Measurements from ENCODE around the gene THBS4.
A peak's percentile ranks its signal among the peaks of the same experiment; 100 is the strongest.
"Not testable (repeated sequence)": the region's sequence is repeated elsewhere in the genome, so short reads cannot be mapped to it uniquely, and the experiment has no call there.

THBS4 gene

DNA sequence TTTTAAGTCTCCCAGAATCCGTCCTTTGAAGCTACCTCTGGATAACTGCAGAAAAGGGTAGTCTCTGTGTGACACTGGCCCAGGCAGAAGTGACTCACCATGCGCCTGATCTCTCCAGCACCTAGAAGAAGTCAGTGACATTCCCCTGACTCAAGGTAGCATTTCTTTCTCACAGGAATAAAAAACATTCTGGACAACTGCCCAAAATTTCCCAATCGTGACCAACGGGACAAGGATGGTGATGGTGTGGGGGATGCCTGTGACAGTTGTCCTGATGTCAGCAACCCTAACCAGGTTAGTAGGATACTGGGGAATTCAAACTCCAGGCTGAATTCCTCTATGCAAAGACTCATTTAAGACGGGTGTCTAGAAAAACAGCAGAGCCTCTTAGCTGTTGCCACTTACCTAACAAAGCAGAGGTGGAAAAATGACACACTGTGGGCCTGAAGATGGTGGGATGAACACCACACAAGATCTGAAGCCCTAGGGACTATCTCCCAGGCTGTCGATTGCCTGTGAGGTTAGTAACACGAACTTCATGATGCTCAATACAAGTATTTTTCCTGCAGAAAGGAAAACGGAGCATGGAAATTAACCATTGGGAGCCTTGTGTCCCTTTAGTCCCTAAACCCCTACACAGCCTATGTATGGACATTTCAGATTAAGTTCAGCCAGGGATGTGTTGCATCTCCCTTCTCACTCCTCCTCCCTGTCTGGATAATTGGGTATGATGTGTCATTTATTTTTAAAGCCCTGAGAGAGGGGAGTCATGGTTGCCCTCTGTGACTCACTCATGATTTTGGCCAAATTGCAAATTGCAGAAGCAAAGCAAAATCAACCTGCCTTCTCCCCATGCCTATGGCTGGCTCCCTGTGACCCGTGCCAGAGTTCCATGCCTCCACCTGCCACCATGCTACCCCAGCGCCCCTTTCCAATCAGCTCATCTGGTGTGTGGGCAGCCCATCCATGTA lies 37.2 kb downstream of the THBS4 start:
- Histone ChIP-seq H2AFZ (ENCODE audit: low read depth, low read length) (no peak overlapping the region), H3K4me3 (ENCODE audit: low read length) (no peak overlapping the region), H3K36me3 (ENCODE audit: insufficient read depth, low read length) (peaks cover 9% of the 10 kb centered on the region), H3K27me3 (ENCODE audit: insufficient read depth, low read length) (no peaks in the 10 kb centered on the region), H3K4me1 (ENCODE audit: insufficient read depth, low read length) (peaks cover 24% of the 10 kb centered on the region), H3K9me3 (ENCODE audit: low read length) (no peaks in the 10 kb centered on the region)

DNA sequence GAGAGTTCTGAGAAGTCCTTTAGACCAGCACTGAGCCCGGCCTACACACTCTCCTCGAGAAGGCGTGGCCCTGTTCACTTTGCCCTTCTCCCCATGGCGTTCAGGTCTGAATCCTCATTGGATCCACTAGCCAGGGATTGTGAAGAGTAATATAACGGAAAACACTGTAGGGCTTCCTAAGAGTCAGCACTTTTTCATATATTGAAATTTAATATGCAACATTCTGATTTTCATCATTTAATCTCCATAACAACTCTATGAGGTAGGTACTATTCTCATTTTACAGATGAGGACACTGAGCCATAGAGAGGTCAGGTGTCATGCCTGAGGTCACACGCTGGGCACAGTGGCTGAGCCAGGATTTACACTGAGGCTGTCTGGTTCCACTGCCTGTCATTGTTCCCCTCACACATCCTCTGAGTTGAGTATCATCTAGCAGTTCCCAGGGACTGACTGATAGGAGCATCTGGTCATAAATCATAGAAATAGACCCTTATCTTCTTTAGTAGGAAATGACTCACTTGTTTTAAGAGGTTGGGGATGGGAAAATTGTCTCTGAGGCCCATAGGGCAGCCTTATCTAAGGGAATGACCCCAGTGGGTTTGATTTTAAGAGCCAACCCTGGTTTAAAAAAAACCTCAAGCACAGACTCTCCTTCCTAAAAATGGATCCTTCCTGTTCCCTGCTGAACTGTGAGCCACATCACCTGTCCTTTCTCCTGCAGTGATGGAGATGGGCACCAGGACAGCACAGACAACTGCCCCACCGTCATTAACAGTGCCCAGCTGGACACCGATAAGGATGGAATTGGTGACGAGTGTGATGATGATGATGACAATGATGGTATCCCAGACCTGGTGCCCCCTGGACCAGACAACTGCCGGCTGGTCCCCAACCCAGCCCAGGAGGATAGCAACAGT lies 41.2 kb downstream of the THBS4 start:
- H3K36me3 ChIP-seq (ENCODE audit: insufficient read depth, low read length), result peaks cover 9% of the 10 kb centered on the region
- H3K4me3 ChIP-seq (ENCODE audit: low read length), result no peak overlapping the region
- no peaks in the 10 kb centered on the region for H3K9me3 ChIP-seq (ENCODE audit: low read length)
- H3K27me3 ChIP-seq (ENCODE audit: insufficient read depth, low read length), result no peaks in the 10 kb centered on the region
- no peaks in the 10 kb centered on the region for H3K4me1 ChIP-seq (ENCODE audit: insufficient read depth, low read length)
- H2AFZ ChIP-seq (ENCODE audit: low read depth, low read length), result no peak overlapping the region

DNA sequence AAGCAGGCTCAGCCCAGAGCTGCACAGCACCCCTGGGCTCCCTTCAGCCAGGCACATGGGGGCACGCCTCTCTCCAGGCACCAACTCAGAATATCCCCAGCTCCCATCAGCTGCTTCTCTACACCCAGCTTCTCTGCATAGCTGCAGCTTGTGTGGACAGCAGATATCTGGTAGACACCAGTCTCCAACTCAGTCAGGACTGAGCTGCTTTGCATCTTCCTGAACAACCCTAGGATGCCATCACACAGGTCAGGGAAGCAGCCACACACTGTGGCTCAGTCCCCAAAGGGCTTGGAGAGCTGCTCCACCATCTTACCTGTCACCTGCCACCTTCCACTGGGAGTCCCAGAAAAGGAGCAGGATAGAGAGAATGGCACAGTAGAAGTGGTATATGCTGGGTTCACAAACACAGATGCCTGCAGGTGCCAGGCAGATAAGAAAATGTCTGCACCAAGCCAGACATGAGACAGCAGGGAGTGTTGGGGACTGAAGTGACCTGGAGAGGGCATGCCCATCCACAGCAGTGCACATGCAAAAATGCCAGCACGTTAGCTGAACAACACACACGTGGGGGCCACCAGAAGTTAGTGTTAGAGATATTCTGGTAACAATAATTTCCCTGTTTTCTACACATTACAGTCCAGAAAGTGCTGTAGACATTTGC lies 42.0 kb downstream of the THBS4 start:
- Histone ChIP-seq H3K9me3 (ENCODE audit: low read length) (no peaks in the 10 kb centered on the region), H3K4me3 (ENCODE audit: low read length) (no peak overlapping the region), H2AFZ (ENCODE audit: low read depth, low read length) (no peak overlapping the region), H3K36me3 (ENCODE audit: insufficient read depth, low read length) (peaks cover 7% of the 10 kb centered on the region), H3K4me1 (ENCODE audit: insufficient read depth, low read length) (no peaks in the 10 kb centered on the region), H3K27me3 (ENCODE audit: insufficient read depth, low read length) (no peaks in the 10 kb centered on the region)

DNA sequence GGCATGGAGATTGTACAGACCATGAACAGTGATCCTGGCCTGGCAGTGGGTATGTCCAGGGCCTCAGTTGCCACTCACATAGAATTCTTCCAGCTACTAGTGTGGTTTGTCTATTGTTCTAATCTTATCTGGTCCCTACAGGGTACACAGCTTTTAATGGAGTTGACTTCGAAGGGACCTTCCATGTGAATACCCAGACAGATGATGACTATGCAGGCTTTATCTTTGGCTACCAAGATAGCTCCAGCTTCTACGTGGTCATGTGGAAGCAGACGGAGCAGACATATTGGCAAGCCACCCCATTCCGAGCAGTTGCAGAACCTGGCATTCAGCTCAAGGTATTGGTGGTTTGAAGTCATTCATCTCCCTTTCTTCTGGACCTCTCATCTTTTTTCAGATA lies 43.8 kb downstream of the THBS4 start:
- Histone ChIP-seq H3K9me3 (ENCODE audit: low read length) (no peaks in the 10 kb centered on the region), H2AFZ (ENCODE audit: low read depth, low read length) (no peak overlapping the region), H3K4me3 (ENCODE audit: low read length) (no peak overlapping the region)

DNA sequence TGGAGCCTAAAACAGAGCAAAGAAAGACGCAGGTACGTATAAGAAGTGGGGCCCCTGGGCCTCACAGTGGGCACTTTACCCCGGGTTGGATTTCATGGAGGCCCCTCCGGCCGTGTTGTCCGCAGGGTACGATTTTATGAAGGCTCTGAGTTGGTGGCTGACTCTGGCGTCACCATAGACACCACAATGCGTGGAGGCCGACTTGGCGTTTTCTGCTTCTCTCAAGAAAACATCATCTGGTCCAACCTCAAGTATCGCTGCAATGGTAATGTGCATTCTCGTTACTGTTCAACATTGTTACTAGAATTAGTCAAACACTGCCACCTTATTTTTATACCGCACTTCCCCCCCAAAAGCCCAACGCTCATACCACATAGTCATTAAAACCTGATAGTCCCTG lies 47.1 kb downstream of the THBS4 start:
- Histone ChIP-seq H2AFZ (ENCODE audit: low read depth, low read length) (no peak overlapping the region), H3K9me3 (ENCODE audit: low read length) (no peaks in the 10 kb centered on the region), H3K4me1 (ENCODE audit: insufficient read depth, low read length) (peaks cover 2% of the 10 kb centered on the region), H3K36me3 (ENCODE audit: insufficient read depth, low read length) (no peaks in the 10 kb centered on the region), H3K27me3 (ENCODE audit: insufficient read depth, low read length) (no peaks in the 10 kb centered on the region), H3K4me3 (ENCODE audit: low read length) (no peak overlapping the region)

More for the DNA sequence above, 43.8 kb downstream of the THBS4 start:
- Histone ChIP-seq H3K27me3 (ENCODE audit: insufficient read depth, low read length) (no peaks in the 10 kb centered on the region), H3K36me3 (ENCODE audit: insufficient read depth, low read length) (peaks cover 5% of the 10 kb centered on the region), H3K4me1 (ENCODE audit: insufficient read depth, low read length) (no peaks in the 10 kb centered on the region)

DNA sequence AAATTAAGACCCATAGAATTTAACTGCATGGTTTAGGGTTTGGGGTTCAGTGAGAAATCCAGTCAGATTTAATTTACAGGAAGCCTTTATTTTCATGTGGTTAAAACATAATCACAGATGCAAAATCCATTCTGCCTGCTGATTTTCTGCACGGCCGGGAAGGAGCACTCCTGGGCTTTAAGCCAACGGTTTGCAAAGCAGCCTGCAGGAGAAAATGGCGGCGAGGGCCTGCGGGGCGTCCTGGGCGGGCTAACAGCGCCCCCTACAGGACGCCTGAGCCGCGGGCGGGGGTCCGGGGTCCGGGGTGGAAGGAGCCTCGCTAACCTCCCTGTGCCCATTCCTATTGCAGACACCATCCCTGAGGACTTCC lies 47.6 kb downstream of the THBS4 start:
- Histone ChIP-seq H2AFZ (ENCODE audit: low read depth, low read length) (no peak overlapping the region), H3K4me3 (ENCODE audit: low read length) (no peak overlapping the region), H3K27me3 (ENCODE audit: insufficient read depth, low read length) (no peaks in the 10 kb centered on the region)

DNA sequence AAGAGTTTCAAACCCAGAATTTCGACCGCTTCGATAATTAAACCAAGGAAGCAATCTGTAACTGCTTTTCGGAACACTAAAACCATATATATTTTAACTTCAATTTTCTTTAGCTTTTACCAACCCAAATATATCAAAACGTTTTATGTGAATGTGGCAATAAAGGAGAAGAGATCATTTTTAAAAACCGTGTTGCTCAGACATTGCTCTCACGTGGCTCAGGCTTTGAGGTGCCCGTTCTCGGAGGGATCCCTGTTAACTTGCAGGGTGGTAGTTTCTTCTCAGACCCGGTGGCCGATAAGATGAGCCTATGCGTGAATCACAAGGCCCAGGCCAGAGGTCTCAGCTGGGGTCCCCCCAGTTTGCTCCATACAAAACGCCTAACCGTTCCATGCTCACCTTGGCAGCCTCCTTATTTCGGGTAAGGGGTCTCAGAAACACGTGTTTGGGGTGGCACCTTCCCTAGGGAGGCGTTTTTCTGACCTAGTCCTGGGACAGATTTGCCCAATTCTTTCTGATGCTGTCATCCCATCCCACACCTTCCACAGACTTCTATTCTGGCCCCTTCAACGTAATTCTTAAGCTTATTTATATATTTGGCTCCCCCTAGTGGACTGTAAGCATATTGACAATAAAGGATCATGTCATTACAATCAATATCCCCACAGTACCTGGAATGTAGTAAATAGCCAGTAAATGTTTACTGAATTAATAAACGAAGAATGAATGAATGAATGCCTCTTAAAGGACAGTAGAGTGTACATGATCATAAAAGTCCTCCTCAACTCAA lies 48.1 kb downstream of the THBS4 start:
- Histone ChIP-seq H3K9me3 (ENCODE audit: low read length) (no peaks in the 10 kb centered on the region), H2AFZ (ENCODE audit: low read depth, low read length) (no peak overlapping the region), H3K4me3 (ENCODE audit: low read length) (no peak overlapping the region), H3K27me3 (ENCODE audit: insufficient read depth, low read length) (no peaks in the 10 kb centered on the region), H3K36me3 (ENCODE audit: insufficient read depth, low read length) (no peaks in the 10 kb centered on the region), H3K4me1 (ENCODE audit: insufficient read depth, low read length) (peaks cover 2% of the 10 kb centered on the region)

More for the DNA sequence above, 47.6 kb downstream of the THBS4 start:
- Histone ChIP-seq H3K36me3 (ENCODE audit: insufficient read depth, low read length) (no peaks in the 10 kb centered on the region), H3K4me1 (ENCODE audit: insufficient read depth, low read length) (peaks cover 2% of the 10 kb centered on the region), H3K9me3 (ENCODE audit: low read length) (no peaks in the 10 kb centered on the region)

DNA sequence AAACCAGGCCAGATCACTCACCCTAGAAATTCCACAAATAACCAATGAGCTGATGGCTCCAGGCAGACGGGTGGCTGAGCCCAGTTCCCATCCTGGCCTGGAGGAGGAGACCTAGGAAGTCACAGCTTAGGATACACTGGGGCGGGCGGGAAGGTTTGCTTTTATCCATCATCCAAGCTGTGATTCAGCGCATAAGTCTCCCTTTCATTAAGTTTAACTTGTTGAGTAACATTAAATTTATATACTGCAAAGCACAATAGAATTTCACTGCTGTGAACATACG lies 55.7 kb downstream of the THBS4 start:
- Histone ChIP-seq H3K4me1 (ENCODE audit: insufficient read depth, low read length) (peaks cover 13% of the 10 kb centered on the region), H3K4me3 (ENCODE audit: low read length) (no peak overlapping the region), H3K36me3 (ENCODE audit: insufficient read depth, low read length) (no peaks in the 10 kb centered on the region), H2AFZ (ENCODE audit: low read depth, low read length) (no peak overlapping the region), H3K27me3 (ENCODE audit: insufficient read depth, low read length) (no peaks in the 10 kb centered on the region), H3K9me3 (ENCODE audit: low read length) (no peaks in the 10 kb centered on the region)

DNA sequence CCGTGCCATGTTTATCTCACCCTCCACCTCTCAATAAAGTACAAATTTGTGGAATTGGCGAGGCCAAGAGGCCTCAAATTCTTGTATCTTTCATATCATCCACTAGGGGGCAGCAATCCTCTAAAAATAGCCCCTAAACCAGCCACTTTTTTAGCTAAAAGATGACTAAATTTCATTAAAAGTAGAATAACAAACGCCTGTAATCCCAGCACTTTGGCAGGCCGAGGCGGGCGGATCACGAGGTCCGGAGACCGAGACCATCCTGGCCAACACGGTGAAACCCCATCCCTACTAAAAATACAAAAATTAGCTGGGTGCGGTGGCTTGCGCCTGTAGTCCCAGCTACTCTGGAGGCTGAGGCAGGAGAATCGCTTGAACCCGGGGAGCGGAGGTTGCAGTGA lies 56.6 kb downstream of the THBS4 start:
- H3K36me3 ChIP-seq (ENCODE audit: insufficient read depth, low read length); H3K27me3 ChIP-seq (ENCODE audit: insufficient read depth, low read length); H2AFZ ChIP-seq (ENCODE audit: low read depth, low read length); H3K9me3 ChIP-seq (ENCODE audit: low read length); H3K4me3 ChIP-seq (ENCODE audit: low read length): not testable (repeated sequence)
- peaks cover 12% of the 10 kb centered on the region for H3K4me1 ChIP-seq (ENCODE audit: insufficient read depth, low read length)

DNA sequence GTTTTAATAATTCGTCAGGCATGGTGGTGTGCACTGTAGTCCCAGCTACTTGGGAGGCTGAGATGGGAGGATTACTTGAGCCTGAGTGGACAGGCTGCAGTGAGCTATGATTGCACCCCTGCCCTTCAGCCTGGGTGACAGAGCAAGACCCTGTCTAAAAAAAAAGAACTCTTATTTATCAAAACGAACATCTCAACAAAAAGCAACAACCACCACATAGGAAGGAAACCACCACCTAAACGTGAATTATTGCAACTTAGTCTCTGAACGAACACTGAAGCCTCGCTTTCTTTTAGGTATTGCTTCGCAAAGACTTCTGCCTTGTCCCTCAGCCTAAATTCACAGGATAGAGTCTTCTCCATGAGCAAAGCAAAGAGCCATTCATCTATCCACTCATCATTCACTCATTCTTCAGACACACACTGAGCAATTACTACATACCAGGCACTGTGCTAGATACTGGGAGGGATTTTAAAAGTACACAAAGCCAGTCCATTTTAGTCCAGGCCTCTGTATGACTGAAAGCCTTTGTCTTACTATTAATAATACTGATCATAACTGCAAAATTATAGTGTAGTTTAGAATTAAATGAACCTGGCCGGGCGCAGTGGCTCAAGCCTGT lies 57.4 kb downstream of the THBS4 start:
- H3K36me3 ChIP-seq (ENCODE audit: insufficient read depth, low read length), result no peaks in the 10 kb centered on the region
- no peak overlapping the region for H3K4me3 ChIP-seq (ENCODE audit: low read length)
- H3K27me3 ChIP-seq (ENCODE audit: insufficient read depth, low read length), result no peaks in the 10 kb centered on the region
- no peak overlapping the region for H2AFZ ChIP-seq (ENCODE audit: low read depth, low read length)
- peaks cover 15% of the 10 kb centered on the region for H3K4me1 ChIP-seq (ENCODE audit: insufficient read depth, low read length)
- no peaks in the 10 kb centered on the region for H3K9me3 ChIP-seq (ENCODE audit: low read length)

DNA sequence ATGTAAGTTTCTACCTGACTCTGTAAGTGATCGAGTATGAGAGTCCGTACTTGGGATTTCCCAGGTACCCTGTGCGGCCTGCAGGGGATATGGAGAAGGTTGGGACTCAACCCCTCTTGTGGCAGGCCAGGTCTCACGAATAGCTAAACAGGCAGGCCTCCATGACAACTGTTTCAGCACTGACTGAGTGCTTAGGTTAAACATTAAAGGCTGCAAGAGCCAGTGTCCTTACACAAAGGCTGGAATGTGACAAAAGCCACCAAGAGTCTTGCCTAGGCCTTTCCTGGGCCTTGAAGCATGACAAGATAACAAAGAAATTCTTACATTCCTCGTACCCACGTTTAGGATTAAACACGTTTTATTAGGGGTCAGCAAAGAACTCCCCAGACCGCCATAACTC lies 58.6 kb downstream of the THBS4 start:
- H2AFZ ChIP-seq (ENCODE audit: low read depth, low read length), result peak overlapping the region; percentile 69
- no peak overlapping the region for H3K4me3 ChIP-seq (ENCODE audit: low read length)
- H3K27me3 ChIP-seq (ENCODE audit: insufficient read depth, low read length), result no peaks in the 10 kb centered on the region
- peaks cover 16% of the 10 kb centered on the region for H3K4me1 ChIP-seq (ENCODE audit: insufficient read depth, low read length)
- no peaks in the 10 kb centered on the region for H3K36me3 ChIP-seq (ENCODE audit: insufficient read depth, low read length)
- H3K9me3 ChIP-seq (ENCODE audit: low read length), result no peaks in the 10 kb centered on the region

DNA sequence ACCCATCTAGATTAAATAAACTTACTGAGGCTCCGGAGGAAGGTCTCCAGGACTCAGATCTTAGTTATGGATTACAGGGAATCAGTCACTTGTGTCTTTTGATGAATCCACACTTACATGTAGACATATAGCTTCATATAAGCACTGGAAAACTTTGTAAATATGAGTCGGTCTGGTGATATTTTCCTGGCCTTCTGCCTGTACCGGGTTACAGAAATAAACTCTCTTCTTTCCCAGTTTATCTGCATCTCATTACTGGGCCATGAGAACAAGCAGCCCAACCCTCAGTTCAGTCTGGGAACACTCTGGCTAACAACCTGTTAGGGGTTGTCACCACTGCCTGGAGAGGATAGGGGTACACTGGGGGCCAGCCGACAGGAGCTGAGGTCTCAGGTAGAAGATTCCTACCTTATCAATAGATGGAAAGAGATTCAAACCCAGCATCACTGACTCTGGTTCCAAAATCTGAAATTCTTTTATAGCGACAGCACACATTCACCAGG lies 59.1 kb downstream of the THBS4 start:
- no peaks in the 10 kb centered on the region for H3K27me3 ChIP-seq (ENCODE audit: insufficient read depth, low read length)
- H2AFZ ChIP-seq (ENCODE audit: low read depth, low read length), result peak overlapping the region; percentile 69
- H3K9me3 ChIP-seq (ENCODE audit: low read length), result no peaks in the 10 kb centered on the region
- no peaks in the 10 kb centered on the region for H3K36me3 ChIP-seq (ENCODE audit: insufficient read depth, low read length)
- no peak overlapping the region for H3K4me3 ChIP-seq (ENCODE audit: low read length)
- H3K4me1 ChIP-seq (ENCODE audit: insufficient read depth, low read length), result peaks cover 16% of the 10 kb centered on the region

All from neuron (in vitro differentiated cells).